MCF 10A (cell line): ENCODE results near the gene RPH3AL. TPM values are rescaled to one million over a fixed set of nuclear protein-coding genes. Genes with fewer than 3 reads are reported as not detected.
A peak's percentile ranks its signal among the peaks of the same experiment; 100 is the strongest.

Experiments used
- BruUV-seq: library from RNA; stranded (reverse); fragments of 400-500 nt; replicated peaks from 2 replicates; lab custom pipeline; 2021; lab: Mats Ljungman, UMichigan
- CTCF ChIA-PET: fragments of 300-600 bp; sonication (Branson Sonifier 250); formaldehyde crosslinking; extraction: SDS; loops from one replicate; lab custom pipeline; 2021; ENCODE audit warnings: antibody characterized with exemption, inconsistent platforms; lab: Yijun Ruan, JAX
- POLR2A ChIA-PET: fragments of 300-600, 350-650 bp; sonication (Branson Sonifier 250); formaldehyde crosslinking; extraction: SDS; loops from one replicate; lab custom pipeline; 2020; ENCODE audit warnings: antibody characterized with exemption, inconsistent platforms; lab: Yijun Ruan, JAX
- DNase-seq: peaks from one replicate; pipeline ENCODE4 v3.0.0-alpha.2; 2018; ENCODE audit not compliant: unreplicated experiment
- H3K27ac Mint-ChIP-seq: one replicate; pipeline ENCODE4 v1.8.0; 2022; ENCODE audit warnings: mild to moderate bottlenecking, low read depth, mixed read lengths; ENCODE audit not compliant: unreplicated experiment
- H3K27me3 Mint-ChIP-seq: one replicate; pipeline ENCODE4 v1.8.0; 2022; ENCODE audit warnings: mixed read lengths; ENCODE audit not compliant: insufficient read depth, unreplicated experiment
- H3K36me3 Mint-ChIP-seq: one replicate; pipeline ENCODE4 v1.8.0; 2022; ENCODE audit warnings: mild to moderate bottlenecking, moderate library complexity, mixed read lengths; ENCODE audit not compliant: insufficient read depth, unreplicated experiment
- H3K4me1 Mint-ChIP-seq: one replicate; pipeline ENCODE4 v1.8.0; 2022; ENCODE audit warnings: mixed read lengths; ENCODE audit not compliant: insufficient read depth, unreplicated experiment
- H3K4me3 Mint-ChIP-seq: one replicate; pipeline ENCODE4 v1.8.0; 2022; ENCODE audit warnings: mild to moderate bottlenecking, moderate library complexity, mixed read lengths; ENCODE audit not compliant: unreplicated experiment
- H3K9me3 Mint-ChIP-seq: one replicate; pipeline ENCODE4 v1.8.0; 2022; ENCODE audit warnings: mixed read lengths; ENCODE audit not compliant: unreplicated experiment
- CTCF ChIP-seq: fragments of 200-600 bp; IDR thresholded peaks from one replicate; pipeline ENCODE4 v1.8.0; 2022; ENCODE audit warnings: antibody characterized with exemption, mild to moderate bottlenecking; ENCODE audit not compliant: unreplicated experiment
- intact Hi-C: fragments of 100-400 bp; cut with micrococcal nuclease; formaldehyde crosslinking; loops from 2 replicates; pipeline ENCODE4 v1.14.1; 2022
- total RNA-seq: library from RNA; stranded (reverse); gene quantifications from 2 replicates; pipeline ENCODE4 v1.2.3, GENCODE V29; 2022

Gene RPH3AL
- total RNA-seq, 1 experiment from 2014 or later, result 0.89 TPM

- Mint-ChIP-seq H3K27ac (no peak overlapping the region), H3K9me3 (no peaks in the 10 kb centered on the region), H3K4me3 (no peak overlapping the region), H3K36me3 (no peaks in the 10 kb centered on the region), H3K27me3 (no peaks in the 10 kb centered on the region), H3K4me1 (no peaks in the 10 kb centered on the region)
- no TSS peak for BruUV-seq
- TF ChIP-seq CTCF, result no peak
- intact Hi-C loops, result no loop called here
- DNase-seq, result no peak
- POLR2A ChIA-PET, result interaction anchor here (0.6 to 1.1 kb wide), 2 partner anchors 21 to 34 kb away, joined by 3 to 5 read pairs; no protein-coding TSS in a partner anchor
- CTCF ChIA-PET, result interaction anchor here (0.5 to 0.8 kb wide), 2 partner anchors 10 to 132 kb away, joined by 3 to 4 read pairs; no protein-coding TSS in a partner anchor
Observed at GRCh38 chr17:238964-239259, 113.7 kb downstream of the RPH3AL start.

GRCh38 chr17:238071-238963 lies 114.3 kb downstream of the RPH3AL start:
- CTCF ChIA-PET, result interaction anchor here (0.5 to 0.8 kb wide), 2 partner anchors 9 to 132 kb away, joined by 3 to 4 read pairs; no protein-coding TSS in a partner anchor
- BruUV-seq, result no TSS peak
- no peaks in the 10 kb centered on the region for H3K36me3 Mint-ChIP-seq
- no peak overlapping the region for H3K4me3 Mint-ChIP-seq
- no peak for DNase-seq
- H3K27me3 Mint-ChIP-seq, result no peaks in the 10 kb centered on the region
- intact Hi-C loops, result no loop called here
- peak overlapping the region; percentile 10 for H3K27ac Mint-ChIP-seq
- H3K9me3 Mint-ChIP-seq, result no peaks in the 10 kb centered on the region
- POLR2A ChIA-PET, result interaction anchor here (1.1 kb wide), 1 partner anchor 22 kb away, joined by 3 read pairs; no protein-coding TSS in a partner anchor
- no peaks in the 10 kb centered on the region for H3K4me1 Mint-ChIP-seq
- no peak for TF ChIP-seq CTCF

GRCh38 chr17:237406-237955 lies 115.1 kb downstream of the RPH3AL start:
- no TSS peak for BruUV-seq
- no peak overlapping the region for H3K4me3 Mint-ChIP-seq
- no peaks in the 10 kb centered on the region for H3K36me3 Mint-ChIP-seq
- no peak for DNase-seq
- no peaks in the 10 kb centered on the region for H3K27me3 Mint-ChIP-seq
- TF ChIP-seq CTCF, result no peak
- intact Hi-C loops, result no loop called here
- H3K27ac Mint-ChIP-seq, result peak overlapping the region; percentile 10
- no peaks in the 10 kb centered on the region for H3K4me1 Mint-ChIP-seq
- CTCF ChIA-PET, result no interaction called here
- POLR2A ChIA-PET, result interaction anchor here (1.1 kb wide), 1 partner anchor 23 kb away, joined by 3 read pairs; no protein-coding TSS in a partner anchor
- no peaks in the 10 kb centered on the region for H3K9me3 Mint-ChIP-seq
